Astrocyte of the cerebellum (primary cell): Measurements from ENCODE around the gene ZBTB5.
A peak's percentile ranks its signal among the peaks of the same experiment; 100 is the strongest.
"Not testable (repeated sequence)": the region's sequence is repeated elsewhere in the genome, so short reads cannot be mapped to it uniquely, and the experiment has no call there.

ENCODE experiments used
- DNase-seq: peaks from one replicate; pipeline ENCODE4 v3.0.0-alpha.2; 2011; ENCODE audit warnings: low read depth
- H3K4me3 ChIP-seq: 2 replicates; pipeline ENCODE4 v1.5.1; 2011; ENCODE audit warnings: mild to moderate bottlenecking, low read depth, low read length, moderate library complexity
- in situ Hi-C: cut with HindIII; loops from 2 replicates; pipeline ENCODE4 v1.10.0; 2017; ENCODE audit warnings: low sequenced_read_pairs
- TF ChIP-seq, protein P1 (sequence below): IDR thresholded peaks from 2 replicates; pipeline ENCODE4 v1.5.1; 2012; ENCODE audit warnings: low read length, low read depth, moderate library complexity, mild to moderate bottlenecking; ENCODE audit errors: missing control alignments

The ZBTB5 gene

DNA sequence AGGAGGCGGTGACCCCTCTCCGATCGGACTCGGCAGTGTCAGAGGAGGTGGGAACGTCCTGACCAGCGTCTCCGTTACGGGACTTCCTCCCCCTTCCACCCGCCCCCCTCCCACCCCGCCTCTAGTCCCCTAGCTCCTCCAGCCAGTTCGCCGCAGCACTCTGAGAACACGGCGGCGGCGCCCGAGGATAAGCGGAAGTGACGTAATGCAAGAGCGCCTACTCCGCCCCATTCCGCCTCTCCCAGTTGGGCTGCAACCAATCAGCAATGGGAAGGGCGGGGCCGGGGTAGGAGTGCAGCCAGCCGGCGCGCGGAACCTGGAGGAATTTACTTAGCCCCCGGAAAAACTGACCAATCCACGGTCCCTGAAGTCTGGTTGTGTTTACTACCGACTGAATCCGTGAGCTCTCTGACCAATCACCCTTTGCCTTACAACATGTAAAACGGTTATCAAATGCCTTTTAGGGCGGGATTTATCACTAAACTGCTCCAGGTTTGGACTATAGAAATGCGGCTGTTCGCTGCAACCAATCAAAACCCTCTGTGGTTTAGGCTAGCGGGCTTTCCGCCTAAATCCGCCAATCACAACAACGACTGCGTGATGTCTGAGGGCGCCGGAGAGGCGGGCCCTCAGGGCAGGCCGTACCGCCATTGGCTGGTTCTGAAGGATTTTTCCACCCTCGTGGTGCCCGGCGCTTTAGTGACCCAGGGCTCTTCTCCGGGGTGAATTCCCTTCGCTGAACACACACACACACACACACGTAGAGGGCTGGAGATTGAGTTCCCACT, at the start of gene ZBTB5:
TSS of gene ZBTB5 (minus strand) at position 202 of the 788 bp plus-strand sequence. CDS start 22,899 bp downstream, outside the sequence.
- DNase-seq, result peak; percentile 100
- in situ Hi-C loops, result no loop called here
- H3K4me3 ChIP-seq, result peak within 1 kb of the TSS; percentile 93
- TF ChIP-seq, protein P1, sequence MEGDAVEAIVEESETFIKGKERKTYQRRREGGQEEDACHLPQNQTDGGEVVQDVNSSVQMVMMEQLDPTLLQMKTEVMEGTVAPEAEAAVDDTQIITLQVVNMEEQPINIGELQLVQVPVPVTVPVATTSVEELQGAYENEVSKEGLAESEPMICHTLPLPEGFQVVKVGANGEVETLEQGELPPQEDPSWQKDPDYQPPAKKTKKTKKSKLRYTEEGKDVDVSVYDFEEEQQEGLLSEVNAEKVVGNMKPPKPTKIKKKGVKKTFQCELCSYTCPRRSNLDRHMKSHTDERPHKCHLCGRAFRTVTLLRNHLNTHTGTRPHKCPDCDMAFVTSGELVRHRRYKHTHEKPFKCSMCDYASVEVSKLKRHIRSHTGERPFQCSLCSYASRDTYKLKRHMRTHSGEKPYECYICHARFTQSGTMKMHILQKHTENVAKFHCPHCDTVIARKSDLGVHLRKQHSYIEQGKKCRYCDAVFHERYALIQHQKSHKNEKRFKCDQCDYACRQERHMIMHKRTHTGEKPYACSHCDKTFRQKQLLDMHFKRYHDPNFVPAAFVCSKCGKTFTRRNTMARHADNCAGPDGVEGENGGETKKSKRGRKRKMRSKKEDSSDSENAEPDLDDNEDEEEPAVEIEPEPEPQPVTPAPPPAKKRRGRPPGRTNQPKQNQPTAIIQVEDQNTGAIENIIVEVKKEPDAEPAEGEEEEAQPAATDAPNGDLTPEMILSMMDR, result no peak

- in situ Hi-C loops, result loop anchor here (5.0 kb wide), 1 partner anchor 42 kb away; no protein-coding TSS in a partner anchor
- TF ChIP-seq, protein P1, result no peak
Observed at GRCh38 chr9:37514999-37515398, 49.7 kb upstream of the ZBTB5 start.

GRCh38 chr9:37514415-37514814, 49.2 kb upstream of the ZBTB5 start:
- in situ Hi-C loops, result loop anchor here (5.0 kb wide), 1 partner anchor 43 kb away; no protein-coding TSS in a partner anchor
- not testable (repeated sequence) for H3K4me3 ChIP-seq, DNase-seq

More at GRCh38 chr9:37514999-37515398, 49.7 kb upstream of the ZBTB5 start:
- DNase-seq, result no peak
- no peak overlapping the region for H3K4me3 ChIP-seq

DNA sequence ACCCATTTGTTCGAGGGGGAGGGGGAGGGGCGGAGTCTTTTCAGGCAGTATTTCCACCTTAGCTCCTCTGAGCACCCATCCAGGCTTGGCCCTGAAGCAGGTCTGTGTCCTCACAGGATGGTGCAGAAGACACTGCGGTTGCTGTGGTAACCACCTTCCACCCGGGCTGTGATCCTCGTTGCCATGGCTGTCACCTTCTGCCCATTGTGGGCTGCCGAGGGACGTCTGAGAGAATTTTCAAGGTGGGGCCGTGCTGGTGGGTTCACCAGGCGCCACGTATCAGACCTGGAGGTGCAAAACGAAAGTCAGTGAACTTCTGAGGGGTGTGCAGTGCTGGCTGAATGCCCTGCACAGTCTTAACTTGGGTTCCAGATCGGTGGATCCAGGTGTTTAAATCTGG, 47.2 kb upstream of the ZBTB5 start:
- DNase-seq, result no peak
- in situ Hi-C loops, result loop anchor here (5.0 kb wide), 1 partner anchor 45 kb away; no protein-coding TSS in a partner anchor
- TF ChIP-seq, protein P1, result no peak
- H3K4me3 ChIP-seq, result no peak overlapping the region

DNA sequence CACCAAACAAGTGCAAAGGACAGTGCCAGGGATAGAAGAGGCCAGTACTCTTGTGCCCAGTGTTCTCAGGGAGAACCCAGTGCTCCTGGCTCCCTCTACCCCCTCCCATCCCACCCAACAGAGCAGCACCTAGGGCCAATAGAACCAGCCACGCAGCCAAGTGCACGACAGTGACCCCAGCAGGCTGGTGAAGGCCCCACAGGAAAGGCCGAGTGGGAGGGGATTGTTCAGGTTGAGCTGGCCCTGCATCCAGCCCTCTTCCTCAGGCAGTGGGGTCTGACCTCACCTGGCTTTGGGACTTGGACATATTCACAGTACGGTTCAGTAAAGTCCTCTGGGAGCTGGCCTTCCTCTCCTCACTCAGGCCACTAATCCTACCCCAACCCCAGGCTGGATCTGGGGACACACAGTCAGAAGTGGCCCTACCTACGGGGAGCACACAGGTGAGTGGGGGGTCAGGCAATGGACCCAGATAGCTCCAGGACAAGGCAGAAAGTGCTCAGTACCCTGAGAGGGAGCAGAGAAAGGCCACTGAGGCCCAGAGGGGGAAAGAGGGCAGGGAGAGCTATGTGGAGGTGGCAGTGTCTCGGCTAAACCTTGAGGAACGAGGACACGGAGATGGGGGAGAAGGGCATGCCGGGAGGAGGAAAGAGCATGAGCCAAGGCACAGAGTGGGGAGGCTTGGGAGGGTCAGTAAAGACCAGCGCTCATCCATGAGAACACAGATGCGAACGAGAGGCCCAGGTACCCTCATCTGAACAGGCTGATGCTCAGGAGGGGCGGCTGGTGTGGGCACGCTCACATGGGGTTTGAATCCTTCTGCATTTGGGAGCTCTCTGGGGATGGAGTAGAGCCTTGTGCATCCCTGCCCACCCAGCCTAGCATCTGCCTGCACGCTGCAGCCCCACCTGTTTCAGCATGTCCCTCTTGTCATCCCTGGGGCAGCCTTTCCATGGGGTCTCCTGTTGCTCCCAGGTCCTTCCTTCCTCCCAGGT, 46.1 kb upstream of the ZBTB5 start:
- no peak for DNase-seq
- TF ChIP-seq, protein P1, result peak; percentile 29
- no peak overlapping the region for H3K4me3 ChIP-seq
- in situ Hi-C loops, result loop anchor here (5.0 kb wide), 1 partner anchor 46 kb away; no protein-coding TSS in a partner anchor

DNA sequence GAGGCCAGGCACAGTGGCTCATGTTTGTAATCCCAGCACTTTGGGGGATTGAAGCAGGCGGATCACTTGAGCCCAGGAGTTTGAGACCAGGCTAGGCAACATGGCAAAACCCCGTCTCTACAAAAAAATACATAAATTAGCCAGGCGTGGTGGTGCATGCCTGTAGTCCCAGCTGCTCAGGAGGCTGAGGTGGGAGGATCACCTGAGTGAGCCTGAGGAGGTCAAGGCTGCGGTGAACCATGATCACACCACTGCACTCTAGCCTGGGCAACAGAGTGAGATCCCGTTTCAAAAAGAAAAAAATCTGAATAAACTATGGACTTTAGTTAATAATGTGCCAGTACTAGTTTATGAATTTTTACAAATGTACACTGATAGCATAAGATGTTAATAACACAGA, 44.8 kb upstream of the ZBTB5 start:
- DNase-seq, H3K4me3 ChIP-seq: not testable (repeated sequence)
- in situ Hi-C loops, result loop anchor here (5.0 kb wide), 1 partner anchor 47 kb away; no protein-coding TSS in a partner anchor

- in situ Hi-C loops, result no loop called here
- TF ChIP-seq, protein P1, result no peak
- no peak overlapping the region for H3K4me3 ChIP-seq
- no peak for DNase-seq
Observed at GRCh38 chr9:37509536-37509935, 44.3 kb upstream of the ZBTB5 start.
